ENCODE results near the gene LCN10.
"Not testable (repeated sequence)": the region's sequence is repeated elsewhere in the genome, so short reads cannot be mapped to it uniquely, and the experiment has no call there.

LCN10 gene

GRCh38 chr9:136769710-136770191, 27.0 kb upstream of the LCN10 start:
- DNase-seq = peak; percentile 60

GRCh38 chr9:136766410-136767120, 23.8 kb upstream of the LCN10 start:
- peak; percentile 40 for DNase-seq

- not testable (repeated sequence) for DNase-seq
These were observed 23.1 kb upstream of the LCN10 start for GRCh38 chr9:136765745-136766409.

DNA sequence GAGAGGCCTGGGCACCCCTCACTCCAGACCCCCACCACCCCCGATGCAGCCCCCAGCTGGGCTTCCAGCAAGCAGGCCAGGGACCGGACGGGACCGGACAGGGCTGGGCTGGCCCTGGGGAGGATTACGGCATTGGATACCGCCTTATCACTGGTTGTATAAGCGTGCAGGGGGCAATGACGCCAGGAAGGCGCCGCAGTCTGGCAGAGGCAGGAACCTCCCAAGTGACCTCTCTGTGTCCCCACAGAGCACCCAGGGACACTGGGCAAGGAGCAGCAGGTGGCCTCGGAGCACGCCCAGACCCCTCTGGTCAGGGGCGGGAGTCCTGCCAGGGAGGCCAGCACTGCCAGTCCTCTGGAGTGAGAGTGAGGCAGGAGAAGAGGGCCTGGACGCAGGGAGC, 22.3 kb upstream of the LCN10 start:
- DNase-seq = no peak

GRCh38 chr9:136764301-136764891, 21.7 kb upstream of the LCN10 start, which contains the start of gene LCN15:
LCN15 (minus strand) TSS chr9:136764518; CDS start chr9:136764488, 30 bp downstream.
- DNase-seq = no peak

DNA sequence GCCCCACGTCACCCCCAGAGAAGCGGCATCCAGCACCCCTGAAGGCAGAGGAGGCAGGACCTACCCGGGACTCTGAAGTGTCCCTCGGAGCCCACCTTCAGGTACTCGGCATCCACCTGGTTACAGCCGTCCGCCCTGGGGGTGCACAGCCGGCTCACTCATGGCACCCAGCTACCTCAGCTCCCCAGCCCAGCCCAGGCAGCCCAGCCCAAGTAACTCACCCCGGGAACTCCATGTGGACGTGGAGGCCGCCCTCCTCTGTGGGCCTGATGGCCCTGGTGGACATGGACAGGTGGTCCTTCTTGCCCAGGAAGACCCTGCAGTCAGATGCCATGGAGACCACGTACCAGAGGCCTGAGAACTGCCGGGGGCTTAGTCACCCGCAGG, 20.9 kb upstream of the LCN10 start:
- no peak for DNase-seq

DNA sequence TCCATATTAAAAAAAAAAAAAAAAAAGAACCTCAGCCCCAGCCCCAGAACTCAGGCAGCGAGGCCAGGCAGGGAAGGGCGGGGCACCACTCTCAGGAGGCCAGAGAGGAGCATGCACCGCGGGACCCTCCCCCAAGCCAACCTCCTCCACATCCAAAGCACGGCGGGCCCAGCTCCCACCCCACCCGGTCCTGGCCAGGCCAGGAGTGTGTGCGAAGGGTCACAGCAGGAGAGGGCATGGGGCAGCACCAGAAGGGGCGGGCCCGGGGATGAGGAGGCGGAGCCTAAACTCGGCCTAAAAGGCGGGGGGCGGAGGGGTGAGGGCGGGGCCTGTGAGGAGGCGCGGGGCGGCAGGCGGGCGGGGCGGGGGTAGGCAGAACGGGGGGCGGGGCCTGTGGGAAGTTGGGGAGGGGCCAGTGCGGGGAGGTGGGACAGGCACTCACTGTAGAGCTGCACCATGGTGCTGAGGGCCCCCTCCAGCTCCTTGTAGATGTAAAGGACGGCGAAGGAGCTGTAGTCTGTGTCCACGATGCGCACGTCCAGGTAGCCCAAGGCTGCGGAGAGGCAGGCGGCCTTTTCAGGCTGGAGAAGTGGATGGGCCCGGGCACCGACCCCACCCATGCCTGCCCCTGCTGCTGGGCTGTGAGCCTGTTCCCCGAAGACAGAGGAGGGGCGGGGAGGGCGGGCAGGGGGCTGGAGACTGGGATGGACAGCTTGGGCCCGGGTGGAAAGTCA, 20.3 kb upstream of the LCN10 start:
- peak; percentile 50 for DNase-seq

DNA sequence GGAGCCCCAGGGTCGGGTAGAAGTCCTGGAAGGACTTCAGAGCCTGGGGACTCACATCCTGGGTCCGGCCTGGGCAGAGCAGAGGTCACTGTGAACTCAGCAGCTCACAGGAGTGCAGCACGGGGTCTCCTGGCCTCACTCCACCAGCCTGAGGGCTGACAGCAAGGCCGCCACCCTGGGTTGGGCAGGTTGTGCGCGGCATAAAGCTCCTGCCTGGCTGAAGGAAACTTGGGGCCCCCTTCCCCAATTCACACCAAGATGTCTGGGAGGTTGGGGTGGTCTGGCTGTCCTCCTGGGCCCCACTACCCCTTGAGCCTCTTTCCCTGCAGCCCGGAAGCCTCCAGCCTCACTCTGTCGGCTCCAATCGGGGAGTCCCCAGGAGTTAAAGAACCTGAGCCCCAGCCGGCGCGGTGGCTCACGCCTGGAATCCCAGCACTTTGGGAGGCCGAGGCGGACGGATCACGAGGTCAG, 19.5 kb upstream of the LCN10 start:
- no peak for DNase-seq

- no peak for DNase-seq
These were observed 18.8 kb upstream of the LCN10 start for GRCh38 chr9:136761545-136761981.

DNA sequence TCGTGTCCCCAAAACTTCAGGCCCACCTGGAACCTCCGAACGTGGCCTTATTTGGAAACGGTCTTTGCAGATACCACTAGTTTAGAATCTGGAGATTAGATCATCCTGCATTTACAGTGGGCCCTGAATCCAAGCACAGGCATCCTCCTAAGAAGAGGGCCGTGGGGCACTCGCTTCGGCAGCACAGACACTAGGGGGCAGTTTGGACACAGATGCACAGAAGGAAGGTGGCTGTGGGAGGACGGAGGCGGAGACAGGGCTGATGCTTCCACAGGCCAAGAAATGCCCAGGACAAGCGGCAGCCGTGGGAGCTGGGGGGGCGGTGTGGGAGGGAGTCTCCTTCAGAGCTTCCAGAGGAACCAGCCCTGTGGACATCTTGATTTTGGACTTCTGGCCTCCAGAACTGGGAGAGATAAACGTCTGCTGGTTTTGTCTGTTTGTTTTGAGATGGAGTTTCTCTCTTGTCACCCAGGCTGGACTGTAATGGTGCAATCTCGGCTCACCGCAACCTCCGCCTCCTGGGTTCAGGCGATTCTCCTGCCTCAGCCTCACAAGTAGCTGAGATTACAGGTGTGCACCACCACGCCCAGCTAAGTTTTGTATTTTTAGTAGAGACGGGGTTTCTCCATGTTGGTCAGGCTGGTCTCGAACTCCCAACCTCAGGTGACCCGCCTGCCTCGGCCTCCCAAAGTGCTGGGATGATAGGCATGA, 18.2 kb upstream of the LCN10 start:
- not testable (repeated sequence) for DNase-seq

GRCh38 chr9:136760424-136760823, 17.7 kb upstream of the LCN10 start:
- no peak for DNase-seq

DNA sequence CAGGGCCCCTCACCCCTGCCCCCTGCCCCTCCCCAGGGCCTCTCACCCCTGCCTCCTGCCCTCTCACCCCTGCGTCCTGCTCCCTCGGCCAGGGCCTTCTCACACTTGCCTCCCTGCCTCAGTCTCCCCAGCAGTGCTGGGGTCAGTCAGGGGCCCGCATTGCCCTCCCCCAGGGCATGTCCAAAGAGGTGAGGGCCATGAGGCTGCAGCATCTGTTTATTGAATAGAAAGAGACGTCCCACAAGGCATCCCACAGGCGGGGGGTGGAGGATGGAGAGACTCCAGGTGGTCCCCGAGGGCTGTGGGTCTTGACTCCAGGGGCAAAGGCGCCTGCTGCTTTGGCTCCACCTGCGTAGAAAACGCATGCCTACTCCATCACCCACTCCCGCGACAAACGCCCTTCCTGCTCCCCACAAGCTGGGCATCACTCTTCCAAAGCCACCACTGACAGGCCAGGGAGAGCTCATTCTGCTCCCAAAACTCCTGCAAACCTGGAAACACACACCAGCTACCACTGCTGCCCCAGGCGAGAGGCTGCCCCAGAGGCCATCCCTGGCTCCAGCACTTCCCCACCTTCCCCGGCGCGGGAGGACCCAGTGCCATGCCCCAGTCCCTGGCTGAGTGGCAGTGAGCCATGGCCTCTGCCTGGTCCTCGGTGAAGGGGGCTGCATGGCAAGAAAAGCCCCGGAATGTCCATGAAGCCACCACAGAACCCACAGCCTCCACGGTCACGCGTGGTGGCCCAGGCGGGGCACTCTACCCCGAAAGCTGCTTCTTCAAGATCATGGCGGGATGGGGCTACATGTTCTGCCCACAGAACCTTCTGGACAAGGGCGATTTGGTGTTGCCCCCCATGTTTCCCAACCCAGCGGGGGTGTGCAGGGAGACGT, 16.9 kb upstream of the LCN10 start:
- DNase-seq = no peak

DNA sequence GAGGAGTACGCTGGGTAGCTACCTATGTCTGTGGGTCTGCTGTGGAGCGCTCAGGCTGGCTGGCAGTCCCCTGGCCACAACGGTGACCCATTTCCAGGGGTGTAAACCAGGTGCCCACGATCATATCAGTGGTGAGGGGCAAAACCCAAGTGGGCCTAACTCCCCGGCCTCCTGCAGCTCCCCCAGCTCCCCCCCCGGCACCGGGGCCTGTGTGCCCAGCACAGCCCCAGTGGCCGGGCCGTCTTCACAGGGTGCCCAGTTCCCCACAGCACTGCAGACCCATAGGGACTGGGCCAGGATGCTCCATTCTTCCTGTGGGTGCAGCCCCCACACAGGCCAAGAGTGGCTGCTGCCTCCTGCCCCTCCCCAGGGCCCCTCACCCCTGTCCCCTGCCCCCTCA, 16.3 kb upstream of the LCN10 start:
- no peak for DNase-seq

- no peak for DNase-seq
These were observed 15.0 kb upstream of the LCN10 start for GRCh38 chr9:136757751-136758140.

GRCh38 chr9:136757328-136757727, 14.6 kb upstream of the LCN10 start:
- no peak for DNase-seq

GRCh38 chr9:136756836-136757235, 14.1 kb upstream of the LCN10 start:
- no peak for DNase-seq

DNA sequence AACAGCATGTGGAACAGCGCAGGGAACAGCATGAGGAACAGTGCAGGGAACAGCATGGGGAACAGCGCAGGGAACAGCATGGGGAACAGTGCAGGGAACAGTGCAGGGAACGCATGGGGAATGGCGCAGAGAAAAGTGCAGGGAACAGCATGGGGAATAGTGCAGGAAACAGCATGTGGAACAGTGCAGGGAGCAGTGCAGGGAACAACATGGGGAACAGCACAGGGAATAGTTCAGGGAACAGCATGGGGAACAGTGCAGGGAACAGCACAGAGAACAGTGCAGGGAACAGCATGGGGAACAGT, 13.3 kb upstream of the LCN10 start:
- DNase-seq = no peak

DNA sequence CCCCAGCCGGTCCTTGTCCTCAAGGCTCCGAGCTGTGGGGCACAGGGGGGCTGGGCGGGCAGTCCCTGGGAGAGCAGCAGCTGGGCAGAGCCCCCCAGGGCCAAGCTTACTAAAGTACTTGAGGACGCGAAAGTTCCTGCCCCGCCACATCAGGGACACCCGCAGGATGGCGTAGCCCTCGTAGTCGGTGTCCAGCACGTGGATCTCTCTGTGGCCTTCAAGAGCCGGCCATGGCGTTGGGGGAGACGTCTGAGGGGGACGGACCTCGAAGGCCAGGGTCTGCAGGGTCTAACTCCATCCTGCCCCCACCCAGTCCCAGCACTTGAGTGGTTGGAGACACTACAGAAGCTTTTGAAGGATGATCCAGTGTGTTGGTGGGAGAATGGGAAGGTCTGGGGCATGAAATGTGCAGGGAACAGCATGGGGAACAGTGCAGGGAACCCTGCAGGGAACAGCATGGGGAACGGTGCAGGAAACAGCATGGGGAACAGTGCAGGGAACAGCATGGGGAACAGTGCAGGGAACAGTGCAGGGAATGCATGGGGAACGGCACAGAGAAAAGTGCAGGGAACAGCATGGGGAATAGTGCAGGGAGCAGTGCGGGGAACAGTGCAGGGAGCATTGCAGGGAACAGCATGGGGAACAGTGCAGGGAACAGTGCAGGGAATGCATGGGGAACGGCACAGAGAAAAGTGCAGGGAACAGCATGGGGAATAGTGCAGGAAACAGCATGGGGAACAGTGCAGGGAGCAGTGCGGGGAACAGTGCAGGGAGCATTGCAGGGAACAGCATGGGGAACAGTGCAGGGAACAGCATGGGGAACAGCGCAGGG, 12.8 kb upstream of the LCN10 start:
- DNase-seq = not testable (repeated sequence)

GRCh38 chr9:136754626-136755301, 12.0 kb upstream of the LCN10 start:
- no peak for DNase-seq

- DNase-seq = no peak
These were observed 11.4 kb upstream of the LCN10 start for GRCh38 chr9:136754059-136754572.
